GM19455 (cell line): ENCODE data around the gene ZBTB20.

ENCODE experiments used
- ATAC-seq: cut with Tn5 transposase; IDR thresholded peaks from one replicate; pipeline ENCODE4 v1.9.1; 2021; ENCODE audit not compliant: unreplicated experiment

Gene ZBTB20

DNA sequence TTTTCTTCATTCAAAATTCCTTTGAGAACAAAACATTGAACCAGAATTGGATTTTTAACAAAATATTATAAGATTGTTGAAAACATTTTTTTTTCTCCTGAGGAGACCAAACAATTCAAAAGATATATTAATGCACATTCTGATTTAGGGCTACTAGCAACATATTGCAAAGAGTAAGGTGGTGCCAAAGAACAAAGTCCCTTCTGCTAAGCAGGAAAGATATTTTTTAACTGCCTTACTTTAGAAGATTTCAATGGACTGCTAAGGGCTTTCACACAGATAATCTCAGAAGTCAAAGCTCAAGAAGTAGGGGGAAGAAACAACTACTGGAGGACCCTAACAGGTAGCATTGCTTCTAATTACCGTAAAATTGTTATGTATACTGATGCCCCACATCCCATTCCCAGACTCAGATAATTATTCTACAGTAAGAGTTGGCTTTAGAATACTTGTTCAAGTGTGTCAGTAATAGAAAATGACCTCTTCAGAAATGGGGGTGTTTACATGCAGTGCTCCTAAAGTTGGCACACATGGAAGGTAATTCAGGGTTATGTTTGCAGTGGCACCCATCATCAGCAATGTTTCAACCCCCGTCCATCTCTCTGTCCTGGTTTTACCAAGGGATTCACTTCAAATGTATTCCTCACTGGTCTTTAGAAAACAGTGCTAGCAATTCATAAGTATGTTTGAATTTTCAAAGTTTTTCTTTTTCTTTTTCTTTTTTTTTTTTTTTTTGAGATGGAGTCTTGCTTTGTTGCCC is 354.7 kb downstream of the ZBTB20 start:
- ATAC-seq: no peak

DNA sequence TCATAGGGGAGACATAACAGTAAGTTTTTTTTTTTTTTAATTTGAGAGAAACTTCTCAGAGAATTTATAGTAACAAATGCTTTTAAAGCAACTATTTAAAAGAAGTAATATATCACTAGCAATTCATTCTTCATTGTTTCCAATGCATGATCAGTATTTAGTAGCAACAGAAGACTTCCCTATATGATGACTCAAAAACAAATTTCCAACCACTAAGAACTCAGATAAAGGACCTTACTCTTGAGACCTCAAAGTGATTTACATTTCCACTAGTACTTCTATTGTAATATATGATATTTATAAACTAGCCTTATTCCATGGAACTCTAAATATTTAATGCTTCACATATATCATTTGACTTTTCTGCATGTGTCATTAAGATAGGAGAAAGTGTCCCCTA is 356.3 kb downstream of the ZBTB20 start:
- no peak for ATAC-seq

GRCh38 chr3:114789803-114790202 is 357.3 kb downstream of the ZBTB20 start:
- no peak for ATAC-seq

- ATAC-seq: no peak
These were observed 371.7 kb downstream of the ZBTB20 start for GRCh38 chr3:114775395-114775794.

- ATAC-seq: no peak
These were observed 376.2 kb downstream of the ZBTB20 start for GRCh38 chr3:114770874-114771273.

- ATAC-seq: no peak
These were observed 383.0 kb downstream of the ZBTB20 start for GRCh38 chr3:114764056-114764492.

DNA sequence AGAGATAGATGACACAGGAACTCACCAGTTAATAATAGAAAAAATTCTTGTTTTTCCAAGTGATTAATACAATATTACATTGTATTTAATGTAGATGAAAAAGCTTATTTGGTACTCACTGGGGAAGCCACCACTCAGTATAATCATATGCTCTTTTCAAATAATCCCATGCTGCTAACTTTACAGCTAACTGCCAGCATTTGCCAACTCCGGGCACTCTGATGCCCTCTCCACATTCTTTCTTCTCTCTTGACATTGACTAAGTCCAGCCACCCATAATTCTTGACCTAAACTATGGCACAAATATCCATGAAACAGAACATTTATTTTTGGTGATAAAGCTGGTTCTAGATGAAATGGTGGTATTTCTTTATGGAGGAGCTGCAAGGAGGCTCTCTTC is 384.9 kb downstream of the ZBTB20 start:
- no peak for ATAC-seq

- ATAC-seq: no peak
These were observed 386.4 kb downstream of the ZBTB20 start for GRCh38 chr3:114760679-114761078.

GRCh38 chr3:114758831-114759699 is 388.0 kb downstream of the ZBTB20 start:
- ATAC-seq: no peak

DNA sequence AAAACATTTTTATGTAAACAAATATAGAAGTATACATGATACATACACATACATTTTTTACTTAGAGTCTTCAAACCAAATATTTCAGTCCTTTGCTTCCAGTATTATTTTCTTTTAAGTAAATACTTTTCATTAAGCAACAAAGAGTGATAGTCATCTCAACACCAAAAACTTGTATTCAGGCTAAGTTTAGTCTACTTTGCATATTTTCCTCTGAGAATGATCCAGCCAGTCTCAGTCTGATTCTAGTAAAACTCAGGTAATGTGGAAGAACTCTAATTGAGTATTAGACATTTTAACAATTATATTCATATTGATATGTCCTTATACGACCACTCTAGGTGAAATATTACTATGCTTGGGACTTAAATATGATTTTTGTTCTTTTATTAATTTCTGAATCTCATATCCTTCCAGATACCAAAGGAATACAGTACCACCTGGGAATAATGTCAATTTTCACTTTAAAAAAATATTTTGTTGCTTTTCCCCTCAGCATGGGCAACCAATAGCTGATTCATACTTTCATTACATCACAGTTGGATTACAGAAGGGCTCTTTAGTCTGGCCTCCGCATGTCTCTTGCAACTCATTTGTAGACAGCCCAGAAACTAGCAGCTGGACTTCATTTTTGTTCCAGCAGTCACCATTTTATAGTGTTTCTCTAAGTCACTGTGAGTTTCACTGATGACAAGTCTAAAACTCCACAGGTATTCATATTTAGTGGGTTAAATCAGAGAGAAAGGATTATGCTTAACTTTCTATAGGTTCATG is 390.4 kb downstream of the ZBTB20 start:
- ATAC-seq: peak; percentile 58

GRCh38 chr3:114746502-114746901 is 400.6 kb downstream of the ZBTB20 start:
- ATAC-seq: no peak

GRCh38 chr3:114745322-114746240 is 401.5 kb downstream of the ZBTB20 start:
- no peak for ATAC-seq

- no peak for ATAC-seq
These were observed 403.2 kb downstream of the ZBTB20 start for GRCh38 chr3:114743746-114744485.

DNA sequence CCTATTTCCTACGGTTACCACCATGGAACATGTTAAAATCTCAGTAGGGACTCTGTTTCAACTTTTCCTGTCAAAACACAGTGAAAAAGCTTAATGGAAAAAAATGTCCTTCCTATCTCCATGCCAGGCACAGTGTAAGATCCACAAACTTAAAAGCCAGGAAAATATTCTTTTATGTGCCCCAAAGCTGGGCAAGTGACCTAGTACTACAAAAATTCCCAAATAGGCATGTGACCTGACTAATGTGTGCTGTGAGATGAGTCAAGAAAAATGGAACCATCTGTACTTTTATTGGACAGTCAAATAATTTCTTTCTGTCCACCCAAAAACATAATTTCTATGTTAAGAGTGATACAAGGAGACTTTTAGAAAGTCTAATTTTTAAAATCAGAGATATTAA is 406.0 kb downstream of the ZBTB20 start:
- ATAC-seq: no peak

GRCh38 chr3:114739627-114740026 is 407.5 kb downstream of the ZBTB20 start:
- no peak for ATAC-seq

GRCh38 chr3:114732353-114732752 is 414.7 kb downstream of the ZBTB20 start:
- no peak for ATAC-seq

DNA sequence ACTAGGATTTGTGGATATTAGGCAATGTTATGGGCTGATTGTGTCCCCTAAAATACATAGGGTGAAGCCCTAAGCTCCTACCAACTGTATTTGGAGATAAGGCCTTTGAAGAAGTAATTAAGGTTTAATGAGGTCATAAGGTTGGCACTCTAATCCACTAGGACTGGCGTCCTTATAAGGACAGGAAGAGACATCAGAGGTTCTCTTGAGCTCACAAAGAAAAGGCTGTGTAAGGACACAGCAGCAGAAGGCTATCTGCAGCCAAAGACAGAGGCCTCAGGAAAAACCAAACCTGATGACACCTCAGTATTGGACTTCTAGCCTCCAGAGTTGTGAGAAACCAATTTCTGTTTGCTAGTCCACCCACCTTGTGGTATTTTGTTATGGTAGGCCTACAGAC is 416.7 kb downstream of the ZBTB20 start:
- ATAC-seq: no peak

DNA sequence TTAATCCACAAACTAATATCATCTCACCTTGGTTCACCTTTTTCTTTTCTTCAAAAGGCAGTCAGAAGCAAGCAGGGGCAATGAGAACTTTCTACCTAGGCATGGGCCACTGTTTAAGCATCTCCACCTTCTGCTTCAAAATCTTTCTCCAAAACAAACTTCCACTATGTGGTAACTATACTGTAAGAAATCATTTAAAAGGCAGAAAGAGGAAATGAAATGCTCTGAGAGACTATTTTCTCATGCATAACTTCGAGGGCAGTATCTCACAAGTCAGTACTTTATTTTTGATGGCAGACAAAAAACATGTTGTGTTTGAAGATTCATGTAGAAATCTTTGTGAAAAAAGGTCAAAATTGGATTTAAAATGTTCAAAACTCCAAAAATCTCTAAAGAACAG is 419.7 kb downstream of the ZBTB20 start:
- no peak for ATAC-seq

- ATAC-seq: no peak
These were observed 421.1 kb downstream of the ZBTB20 start for GRCh38 chr3:114725966-114726365.

- ATAC-seq: no peak
These were observed 424.6 kb downstream of the ZBTB20 start for GRCh38 chr3:114722530-114722929.
